Mesenchymal stem cell (in vitro differentiated cells and primary cell): ENCODE data around the gene JAK2.

Experiments used
- DNase-seq: peaks from one replicate; pipeline ENCODE4 v3.0.0-alpha.2; 2013
- H2AFZ ChIP-seq: one replicate; pipeline ENCODE4 v1.6.1; 2013; ENCODE audit warnings: low read depth, mild to moderate bottlenecking, control low read depth, inconsistent platforms, low read length, moderate library complexity
- H2AK5ac ChIP-seq: 2 replicates; pipeline ENCODE4 v1.6.1; 2013; ENCODE audit warnings: low read length, moderate library complexity, mild to moderate bottlenecking, inconsistent platforms; ENCODE audit not compliant: severe bottlenecking
- H2BK120ac ChIP-seq: one replicate; pipeline ENCODE4 v1.6.1; 2013; ENCODE audit warnings: low read depth, mild to moderate bottlenecking, inconsistent platforms, low read length, moderate library complexity
- H2BK12ac ChIP-seq, 2 experiments: one replicate each; pipeline ENCODE4 v1.6.1; 2013; ENCODE audit warnings: inconsistent platforms in 2 of 2, low read length in 2 of 2, mild to moderate bottlenecking in 2 of 2, moderate library complexity in 2 of 2, control low read depth in 1 of 2
- H2BK15ac ChIP-seq: one replicate; pipeline ENCODE4 v1.6.1; 2013; ENCODE audit warnings: mild to moderate bottlenecking, low read depth, inconsistent platforms; ENCODE audit not compliant: poor library complexity, severe bottlenecking
- H2BK5ac ChIP-seq: 2 replicates; pipeline ENCODE4 v1.6.1; 2013; ENCODE audit warnings: low read depth, mild to moderate bottlenecking, low read length, control low read depth, inconsistent platforms; ENCODE audit not compliant: poor library complexity, severe bottlenecking
- H3K14ac ChIP-seq, 2 experiments: one replicate each; pipeline ENCODE4 v1.6.1; 2013; ENCODE audit warnings: inconsistent platforms in 2 of 2, low read length in 2 of 2, control low read depth in 1 of 2, mild to moderate bottlenecking in 1 of 2, moderate library complexity in 1 of 2
- H3K18ac ChIP-seq, 2 experiments: one replicate each; pipeline ENCODE4 v1.6.1; 2013; ENCODE audit warnings: inconsistent platforms in 2 of 2, low read length in 2 of 2, control low read depth in 1 of 2, low read depth in 1 of 2, mild to moderate bottlenecking in 1 of 2
- H3K23ac ChIP-seq, 2 experiments: one replicate each; pipeline ENCODE4 v1.6.1; 2013; ENCODE audit warnings: inconsistent platforms in 2 of 2, low read length in 2 of 2, mild to moderate bottlenecking in 2 of 2, moderate library complexity in 2 of 2, control low read depth in 1 of 2
- H3K27ac ChIP-seq: 2 replicates; pipeline ENCODE4 v1.5.1; 2013; ENCODE audit warnings: mild to moderate bottlenecking, moderate library complexity, low read length, control low read depth, inconsistent platforms; ENCODE audit not compliant: poor library complexity, severe bottlenecking
- H3K27me3 ChIP-seq, 2 experiments: 2 replicates each; pipeline versions ENCODE4 v1.6.1 to v1.7.0; 2013; ENCODE audit warnings: low read length in 2 of 2, mild to moderate bottlenecking in 2 of 2, moderate library complexity in 2 of 2, control low read depth in 1 of 2, inconsistent platforms in 1 of 2; ENCODE audit not compliant: control insufficient read depth in 1 of 2, insufficient read depth in 1 of 2
- H3K36me3 ChIP-seq, 2 experiments: 2 replicates each; pipeline versions ENCODE4 v1.6.1 to v1.7.0; 2013; ENCODE audit warnings: low read length in 2 of 2, control low read depth in 1 of 2, inconsistent platforms in 1 of 2, low read depth in 1 of 2, mild to moderate bottlenecking in 1 of 2; ENCODE audit not compliant: insufficient read depth in 2 of 2, control insufficient read depth in 1 of 2
- H3K4ac ChIP-seq, 2 experiments: one replicate each; pipeline ENCODE4 v1.6.1; 2013; ENCODE audit warnings: inconsistent platforms in 2 of 2, low read length in 2 of 2, mild to moderate bottlenecking in 2 of 2, moderate library complexity in 2 of 2, control low read depth in 1 of 2, low read depth in 1 of 2
- H3K4me1 ChIP-seq: 2 replicates; pipeline ENCODE4 v1.6.1; 2013; ENCODE audit warnings: low read depth, low read length, control low read depth; ENCODE audit not compliant: control insufficient read depth, insufficient read depth
- H3K4me2 ChIP-seq: 2 replicates; pipeline ENCODE4 v1.6.1; 2013; ENCODE audit warnings: low read length, mild to moderate bottlenecking, inconsistent platforms; ENCODE audit not compliant: poor library complexity, severe bottlenecking
- H3K4me3 ChIP-seq, 2 experiments: 2 replicates each; pipeline versions ENCODE4 v1.5.1 to v1.7.0; 2013; ENCODE audit warnings: low read length in 2 of 2, mild to moderate bottlenecking in 2 of 2, control low read depth in 1 of 2, low read depth in 1 of 2; ENCODE audit not compliant: insufficient read depth in 1 of 2
- H3K79me1 ChIP-seq: replicated peaks from 2 replicates; pipeline ENCODE4 v1.6.1; 2013; ENCODE audit warnings: mild to moderate bottlenecking, control low read depth, low read length, inconsistent platforms; ENCODE audit not compliant: poor library complexity, severe bottlenecking
- H3K9ac ChIP-seq: 2 replicates; pipeline ENCODE4 v1.7.0; 2013; ENCODE audit warnings: mild to moderate bottlenecking, low read length, moderate library complexity
- H3K9me3 ChIP-seq: 2 replicates; pipeline ENCODE4 v1.7.0; 2013; ENCODE audit warnings: mild to moderate bottlenecking, low read length; ENCODE audit not compliant: control insufficient read depth
- H4K8ac ChIP-seq: one replicate; pipeline ENCODE4 v1.6.1; 2013; ENCODE audit warnings: inconsistent platforms, mild to moderate bottlenecking, low read length, moderate library complexity
- H4K91ac ChIP-seq: one replicate; pipeline ENCODE4 v1.6.1; 2013; ENCODE audit warnings: mild to moderate bottlenecking, low read length, inconsistent platforms
- WGBS: methylation state at CpG from one replicate; pipeline ENCODE4 v1.1.7; 2013; ENCODE audit warnings: mixed read lengths; 5-methylcytosine and 5-hydroxymethylcytosine counted together

Gene JAK2

DNA sequence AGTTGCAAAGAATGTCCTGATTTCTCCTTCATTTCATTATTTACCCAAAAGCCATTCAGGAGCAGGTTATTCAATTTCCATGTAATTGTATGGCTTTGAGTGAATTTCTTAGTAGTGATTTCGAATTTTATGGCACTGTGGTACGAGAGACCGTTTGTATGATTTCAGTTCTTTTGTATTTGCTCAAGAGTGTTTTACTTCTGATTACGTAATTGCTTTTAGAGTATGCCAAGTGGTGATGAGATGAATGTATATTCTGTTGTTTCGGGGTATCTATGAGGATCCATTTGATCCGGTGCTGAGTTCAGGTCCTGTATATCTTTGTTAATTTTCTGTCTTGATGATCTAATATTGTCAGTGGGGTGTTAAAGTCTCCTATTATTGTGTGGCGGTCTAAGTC is 159.1 kb downstream of the JAK2 start:
- no peak overlapping the region for H2BK12ac ChIP-seq
- H2BK120ac ChIP-seq, result no peak overlapping the region
- peaks cover 18 to 43% of the 10 kb centered on the region in 2 experiments for H3K36me3 ChIP-seq
- WGBS, result 96% methylated on average over 6 of the region's 7 CpGs
- no peak overlapping the region for H3K23ac ChIP-seq
- H3K4ac ChIP-seq, result no peak overlapping the region
- H3K4me3 ChIP-seq, result no peak overlapping the region
- no peak overlapping the region for H2BK15ac ChIP-seq
- H2AFZ ChIP-seq, result no peak overlapping the region
- H2BK5ac ChIP-seq, result no peak overlapping the region
- DNase-seq, result no peak
- H3K27me3 ChIP-seq, result no peaks in the 10 kb centered on the region
- H4K8ac ChIP-seq, result no peak overlapping the region
- H3K9me3 ChIP-seq, result peaks cover 14% of the 10 kb centered on the region
- H3K18ac ChIP-seq, result no peak overlapping the region
- H3K79me1 ChIP-seq, result no peaks in the 10 kb centered on the region
- no peak overlapping the region for H2AK5ac ChIP-seq
- no peak overlapping the region for H3K9ac ChIP-seq
- H3K4me1 ChIP-seq, result no peaks in the 10 kb centered on the region
- H4K91ac ChIP-seq, result no peak overlapping the region
- no peak overlapping the region for H3K14ac ChIP-seq
- H3K4me2 ChIP-seq, result no peak overlapping the region
- no peak overlapping the region for H3K27ac ChIP-seq

DNA sequence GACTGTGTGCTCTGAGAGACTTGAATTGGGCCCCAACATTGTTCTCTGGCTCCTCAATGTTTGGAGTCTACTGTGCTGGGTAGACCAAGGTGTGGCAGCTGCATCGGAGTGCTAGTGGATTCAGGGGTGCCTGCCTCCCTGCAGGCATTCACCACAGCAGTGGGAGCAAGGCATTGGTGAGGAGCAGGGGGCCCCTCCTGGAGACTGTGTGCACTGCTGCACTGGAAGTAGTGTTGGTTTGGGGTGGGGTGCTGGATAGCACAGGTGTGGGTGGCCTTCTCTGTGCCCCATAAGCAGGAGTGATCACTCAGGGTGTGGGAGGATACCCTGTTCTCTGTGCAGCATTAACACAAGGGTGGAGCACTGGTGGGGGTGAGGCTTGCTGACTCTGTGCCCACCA is 161.2 kb downstream of the JAK2 start:
- no peak overlapping the region for H3K23ac ChIP-seq
- DNase-seq, result no peak
- H3K4me2 ChIP-seq, result no peak overlapping the region
- H3K4me1 ChIP-seq, result no peaks in the 10 kb centered on the region
- no peak overlapping the region for H2BK15ac ChIP-seq
- peaks cover 24% of the 10 kb centered on the region for H3K9me3 ChIP-seq
- no peak overlapping the region for H3K14ac ChIP-seq
- no peak overlapping the region for H3K9ac ChIP-seq
- H3K79me1 ChIP-seq, result no peaks in the 10 kb centered on the region
- H4K8ac ChIP-seq, result no peak overlapping the region
- no peak overlapping the region for H3K4ac ChIP-seq
- no peak overlapping the region for H3K27ac ChIP-seq
- H2AFZ ChIP-seq, result no peak overlapping the region
- no peaks in the 10 kb centered on the region for H3K27me3 ChIP-seq
- no peak overlapping the region for H3K4me3 ChIP-seq
- no peak overlapping the region for H3K18ac ChIP-seq
- no peak overlapping the region for H4K91ac ChIP-seq
- H3K36me3 ChIP-seq, result peaks cover 18 to 45% of the 10 kb centered on the region in 2 experiments
- no peak overlapping the region for H2BK120ac ChIP-seq
- no peak overlapping the region for H2AK5ac ChIP-seq
- 95% methylated on average over 1 of the region's 1 CpG for WGBS
- H2BK5ac ChIP-seq, result no peak overlapping the region
- no peak overlapping the region for H2BK12ac ChIP-seq
